ENCODE measurements around the gene ARHGEF6. TPM values are rescaled to one million over a fixed set of nuclear protein-coding genes. Genes with fewer than 3 reads are reported as not detected.
"Not testable (repeated sequence)": the region's sequence is repeated elsewhere in the genome, so short reads cannot be mapped to it uniquely, and the experiment has no call there.

ARHGEF6 gene
- total RNA-seq, 2 experiments from 2014 or later, result 52.7 to 54.1 TPM

- no peaks in the 10 kb centered on the region for H3K9me3 Mint-ChIP-seq
- H3K36me3 Mint-ChIP-seq, result peaks cover 4% of the 10 kb centered on the region
- peaks cover 69% of the 10 kb centered on the region for H3K4me1 Mint-ChIP-seq (ENCODE audit: low read depth)
- H3K27ac Mint-ChIP-seq, result peak overlapping the region; percentile 96
- H3K4me3 Mint-ChIP-seq, result peak overlapping the region; percentile 83
- POLR2A ChIA-PET, result interaction anchor here (0.9 to 2.8 kb wide), 9 partner anchors 8 to 143 kb away, joined by 3 to 22 read pairs (median 3); partner anchors contain the start of gene RBMX
- intact Hi-C loops (cut with micrococcal nuclease), result loop anchor here (1.0 to 5.0 kb wide), 9 partner anchors 11 to 283 kb away; partner anchors contain the start of genes CD40LG, HTATSF1 and RBMX
- H3K27me3 Mint-ChIP-seq, result no peaks in the 10 kb centered on the region
- CTCF ChIA-PET, result interaction anchor here (0.9 kb wide), 1 partner anchor 70 kb away, joined by 3 read pairs; no protein-coding TSS in a partner anchor
- DNase-seq, result peak; percentile 35
Observed at GRCh38 chrX:136779346-136779781, 1.4 kb downstream of the ARHGEF6 start.

GRCh38 chrX:136778916-136779315 is 1.8 kb downstream of the ARHGEF6 start:
- H3K36me3 Mint-ChIP-seq, result peaks cover 4% of the 10 kb centered on the region
- H3K4me3 Mint-ChIP-seq, result peak overlapping the region; percentile 83
- intact Hi-C loops (cut with micrococcal nuclease), result loop anchor here (1.0 to 5.0 kb wide), 9 partner anchors 11 to 282 kb away; partner anchors contain the start of genes CD40LG, HTATSF1 and RBMX
- no peaks in the 10 kb centered on the region for H3K27me3 Mint-ChIP-seq
- peaks cover 64% of the 10 kb centered on the region for H3K4me1 Mint-ChIP-seq (ENCODE audit: low read depth)
- no peak for DNase-seq
- H3K9me3 Mint-ChIP-seq, result no peaks in the 10 kb centered on the region
- ChIA-PET CTCF (interaction anchor here (0.9 kb wide), 1 partner anchor 69 kb away, joined by 3 read pairs; no protein-coding TSS in a partner anchor), POLR2A (interaction anchor here (0.9 to 2.8 kb wide), 8 partner anchors 11 to 143 kb away, joined by 3 to 22 read pairs (median 4); partner anchors contain the start of gene RBMX)
- H3K27ac Mint-ChIP-seq, result peak overlapping the region; percentile 96

GRCh38 chrX:136778020-136778419 is 2.7 kb downstream of the ARHGEF6 start:
- DNase-seq, result no peak
- H3K36me3 Mint-ChIP-seq, result peaks cover 4% of the 10 kb centered on the region
- H3K4me3 Mint-ChIP-seq, result peak overlapping the region; percentile 83
- intact Hi-C loops (cut with micrococcal nuclease), result loop anchor here (2.0 to 5.0 kb wide), 5 partner anchors 13 to 281 kb away; partner anchors contain the start of genes CD40LG and HTATSF1
- no peaks in the 10 kb centered on the region for H3K27me3 Mint-ChIP-seq
- CTCF ChIA-PET, result no interaction called here
- POLR2A ChIA-PET, result interaction anchor here (2.1 to 2.8 kb wide), 3 partner anchors 10 to 102 kb away, joined by 11 to 22 read pairs (median 20); partner anchors contain the start of gene RBMX
- H3K9me3 Mint-ChIP-seq, result no peaks in the 10 kb centered on the region
- H3K4me1 Mint-ChIP-seq (ENCODE audit: low read depth), result peaks cover 63% of the 10 kb centered on the region
- H3K27ac Mint-ChIP-seq, result peak overlapping the region; percentile 96

- Mint-ChIP-seq H3K36me3 (peaks cover 3% of the 10 kb centered on the region), H3K4me1 (ENCODE audit: low read depth) (peaks cover 63% of the 10 kb centered on the region), H3K27ac (no peak overlapping the region), H3K27me3 (no peaks in the 10 kb centered on the region), H3K4me3 (no peak overlapping the region), H3K9me3 (no peaks in the 10 kb centered on the region)
- POLR2A ChIA-PET, result no interaction called here
- CTCF ChIA-PET, result no interaction called here
- DNase-seq, result no peak
- intact Hi-C loops (cut with micrococcal nuclease), result no loop called here
Observed at GRCh38 chrX:136773648-136774047, 7.1 kb downstream of the ARHGEF6 start.

- DNase-seq; H3K36me3 Mint-ChIP-seq; H3K27ac Mint-ChIP-seq; H3K27me3 Mint-ChIP-seq; H3K4me3 Mint-ChIP-seq; CTCF ChIA-PET; H3K9me3 Mint-ChIP-seq; POLR2A ChIA-PET; intact Hi-C loops (cut with micrococcal nuclease): not testable (repeated sequence)
- peaks cover 52% of the 10 kb centered on the region for H3K4me1 Mint-ChIP-seq (ENCODE audit: low read depth)
Observed at GRCh38 chrX:136771869-136772268, 8.9 kb downstream of the ARHGEF6 start.

- no peaks in the 10 kb centered on the region for H3K27me3 Mint-ChIP-seq
- ChIA-PET POLR2A (interaction anchor here (0.6 to 3.6 kb wide), 4 partner anchors 11 to 112 kb away, joined by 3 to 22 read pairs (median 12); partner anchors contain the start of gene RBMX), CTCF (interaction anchor here (1.4 kb wide), 1 partner anchor 60 kb away, joined by 4 read pairs; no protein-coding TSS in a partner anchor)
- H3K36me3 Mint-ChIP-seq, result peaks cover 3% of the 10 kb centered on the region
- DNase-seq, result peak; percentile 78
- intact Hi-C loops (cut with micrococcal nuclease), result loop anchor here (1.0 to 5.0 kb wide), 4 partner anchors 11 to 99 kb away; no protein-coding TSS in a partner anchor
- peak overlapping the region; percentile 87 for H3K27ac Mint-ChIP-seq
- peaks cover 48% of the 10 kb centered on the region for H3K4me1 Mint-ChIP-seq (ENCODE audit: low read depth)
- peak overlapping the region; percentile 76 for H3K4me3 Mint-ChIP-seq
- no peaks in the 10 kb centered on the region for H3K9me3 Mint-ChIP-seq
Observed at GRCh38 chrX:136768469-136769084, 12.2 kb downstream of the ARHGEF6 start.

GRCh38 chrX:136767104-136767941 is 13.4 kb downstream of the ARHGEF6 start:
- Mint-ChIP-seq H3K27me3 (no peaks in the 10 kb centered on the region), H3K4me3 (peak overlapping the region; percentile 76), H3K4me1 (ENCODE audit: low read depth) (peaks cover 54% of the 10 kb centered on the region), H3K27ac (peak overlapping the region; percentile 87), H3K36me3 (peaks cover 6% of the 10 kb centered on the region), H3K9me3 (no peaks in the 10 kb centered on the region)
- CTCF ChIA-PET, result interaction anchor here (0.6 to 2.0 kb wide), 5 partner anchors 13 to 82 kb away, joined by 3 to 5 read pairs (median 4); no protein-coding TSS in a partner anchor
- peak; percentile 55 for DNase-seq
- intact Hi-C loops (cut with micrococcal nuclease), result loop anchor here (5.0 kb wide), 1 partner anchor 100 kb away; no protein-coding TSS in a partner anchor
- POLR2A ChIA-PET, result interaction anchor here (1.2 to 3.6 kb wide), 5 partner anchors 12 to 113 kb away, joined by 3 to 22 read pairs (median 6); partner anchors contain the start of gene RBMX

- H3K27ac Mint-ChIP-seq, result peak overlapping the region; percentile 72
- H3K4me1 Mint-ChIP-seq (ENCODE audit: low read depth), result peaks cover 52% of the 10 kb centered on the region
Observed at GRCh38 chrX:136766785-136767103, 14.0 kb downstream of the ARHGEF6 start.

GRCh38 chrX:136765821-136766356 is 14.8 kb downstream of the ARHGEF6 start:
- Mint-ChIP-seq H3K36me3 (peaks cover 4% of the 10 kb centered on the region), H3K27ac (peak overlapping the region; percentile 48), H3K4me1 (ENCODE audit: low read depth) (peaks cover 49% of the 10 kb centered on the region)

More at GRCh38 chrX:136766785-136767103, 14.0 kb downstream of the ARHGEF6 start:
- intact Hi-C loops (cut with micrococcal nuclease), result loop anchor here (5.0 kb wide), 1 partner anchor 101 kb away; no protein-coding TSS in a partner anchor
- Mint-ChIP-seq H3K36me3 (peaks cover 4% of the 10 kb centered on the region), H3K4me3 (peak overlapping the region; percentile 76), H3K27me3 (no peaks in the 10 kb centered on the region), H3K9me3 (no peaks in the 10 kb centered on the region)
- ChIA-PET CTCF (interaction anchor here (0.6 to 2.0 kb wide), 4 partner anchors 12 to 81 kb away, joined by 3 to 5 read pairs (median 4); no protein-coding TSS in a partner anchor), POLR2A (interaction anchor here (1.5 to 3.6 kb wide), 3 partner anchors 12 to 35 kb away, joined by 4 to 22 read pairs (median 17); no protein-coding TSS in a partner anchor)
- DNase-seq, result no peak

GRCh38 chrX:136764206-136764605 is 16.5 kb downstream of the ARHGEF6 start:
- ChIA-PET CTCF (interaction anchor here (0.6 kb wide), 1 partner anchor 82 kb away, joined by 3 read pairs; no protein-coding TSS in a partner anchor), POLR2A (interaction anchor here (0.6 kb wide), 1 partner anchor 115 kb away, joined by 3 read pairs; no protein-coding TSS in a partner anchor)
- Mint-ChIP-seq H3K4me1 (ENCODE audit: low read depth) (peaks cover 47% of the 10 kb centered on the region), H3K36me3 (peaks cover 4% of the 10 kb centered on the region), H3K4me3 (no peak overlapping the region), H3K27me3 (no peaks in the 10 kb centered on the region), H3K9me3 (no peaks in the 10 kb centered on the region), H3K27ac (no peak overlapping the region)
- intact Hi-C loops (cut with micrococcal nuclease), result loop anchor here (2.0 kb wide), 1 partner anchor 15 kb away; no protein-coding TSS in a partner anchor
- no peak for DNase-seq

More at GRCh38 chrX:136765821-136766356, 14.8 kb downstream of the ARHGEF6 start:
- H3K9me3 Mint-ChIP-seq, result no peaks in the 10 kb centered on the region
- POLR2A ChIA-PET, result interaction anchor here (1.1 to 3.6 kb wide), 3 partner anchors 13 to 114 kb away, joined by 13 to 22 read pairs (median 17); partner anchors contain the start of gene RBMX
- intact Hi-C loops (cut with micrococcal nuclease), result loop anchor here (2.0 to 5.0 kb wide), 2 partner anchors 13 to 101 kb away; no protein-coding TSS in a partner anchor
- H3K4me3 Mint-ChIP-seq, result peak overlapping the region; percentile 76
- no peak for DNase-seq
- CTCF ChIA-PET, result interaction anchor here (0.8 to 2.0 kb wide), 2 partner anchors 14 to 19 kb away, joined by 4 to 5 read pairs; no protein-coding TSS in a partner anchor
- no peaks in the 10 kb centered on the region for H3K27me3 Mint-ChIP-seq

All from activated CD4-positive, alpha-beta memory T cell treated with anti-CD3 and anti-CD28 coated beads for 36 hours (primary cell).